Ecto neural progenitor cell (in vitro differentiated cells): ENCODE results near the gene ALKBH6.

ENCODE experiments used
- DNase-seq: peaks from one replicate; pipeline ENCODE4 v3.0.0-alpha.2; 2018; ENCODE audit warnings: low spot score

ALKBH6 gene

DNA sequence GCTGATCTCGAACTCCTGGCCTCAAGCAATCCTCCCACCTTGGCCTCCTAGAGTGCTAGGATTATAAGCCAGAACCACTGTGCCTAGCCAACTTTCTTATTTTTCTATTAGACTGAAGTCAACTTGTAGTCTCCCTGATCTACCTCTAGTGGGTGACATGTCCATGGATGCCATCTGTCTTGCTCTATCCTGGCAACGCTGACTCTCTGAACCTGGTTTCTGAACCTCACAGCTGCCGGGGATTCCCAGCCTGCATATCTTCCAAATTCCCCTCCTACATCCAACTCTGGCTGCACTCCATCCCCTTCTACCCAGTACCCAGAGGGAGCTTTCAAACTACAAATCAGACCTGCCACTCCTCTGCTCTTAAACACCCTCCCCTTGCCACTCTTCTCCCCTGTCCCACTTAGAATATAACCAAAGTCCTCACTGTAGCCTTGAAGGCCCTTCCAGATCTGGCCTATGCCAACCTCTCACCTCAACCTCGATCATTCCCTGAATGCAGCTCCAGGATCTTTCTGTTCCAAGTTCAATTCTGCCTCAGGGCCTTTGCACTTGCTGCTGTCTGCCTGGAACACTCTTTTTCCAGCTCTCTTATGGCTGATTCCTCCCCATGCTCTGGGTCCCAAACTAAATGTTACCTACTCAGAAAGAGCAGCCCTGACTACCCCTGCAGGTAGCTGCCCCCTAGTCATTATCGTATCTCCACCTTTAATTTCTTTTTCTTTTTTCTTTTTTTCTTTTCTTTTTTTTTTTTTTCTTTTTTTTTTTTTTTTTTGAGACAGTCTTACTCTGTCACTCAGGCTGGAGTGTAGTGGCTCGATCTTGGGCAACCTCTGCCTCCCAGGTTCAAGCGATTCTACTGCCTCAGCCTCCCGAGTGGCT is 16.5 kb upstream of the ALKBH6 start:
- no peak for DNase-seq

DNA sequence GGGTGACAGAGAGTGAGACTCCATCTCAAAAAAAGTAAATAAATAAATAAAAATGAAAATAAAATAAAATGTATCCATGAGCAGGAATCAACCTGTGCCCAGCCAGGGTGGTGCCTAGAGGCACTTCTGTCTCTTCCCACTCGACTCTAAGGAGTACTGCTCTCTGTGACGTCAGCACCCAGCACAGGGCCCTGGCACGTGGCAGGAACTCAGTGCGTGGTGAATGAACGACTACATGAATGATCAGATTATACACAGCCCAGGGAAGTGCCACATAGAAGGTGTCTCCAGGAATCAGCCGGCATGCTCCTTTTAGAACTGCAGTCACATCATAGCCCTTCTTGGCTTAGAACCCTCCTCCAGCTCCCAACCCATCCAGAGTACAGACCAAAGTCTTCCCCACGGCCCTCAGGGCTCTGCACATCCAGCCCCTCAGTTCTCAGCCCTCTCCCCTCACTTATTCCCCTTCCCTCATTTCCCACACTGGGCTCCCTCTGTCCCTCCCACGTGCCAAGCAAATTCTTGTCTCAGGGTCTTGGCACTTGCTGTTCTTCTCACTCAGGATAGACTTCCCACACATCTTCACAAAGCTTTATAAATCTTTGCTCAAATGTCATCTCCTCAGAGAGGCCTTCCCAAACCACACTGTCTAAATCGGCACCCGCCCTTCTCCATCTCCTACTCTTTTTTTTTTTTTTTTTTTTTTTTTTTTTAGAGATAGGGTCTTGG is 14.5 kb upstream of the ALKBH6 start:
- DNase-seq = no peak

DNA sequence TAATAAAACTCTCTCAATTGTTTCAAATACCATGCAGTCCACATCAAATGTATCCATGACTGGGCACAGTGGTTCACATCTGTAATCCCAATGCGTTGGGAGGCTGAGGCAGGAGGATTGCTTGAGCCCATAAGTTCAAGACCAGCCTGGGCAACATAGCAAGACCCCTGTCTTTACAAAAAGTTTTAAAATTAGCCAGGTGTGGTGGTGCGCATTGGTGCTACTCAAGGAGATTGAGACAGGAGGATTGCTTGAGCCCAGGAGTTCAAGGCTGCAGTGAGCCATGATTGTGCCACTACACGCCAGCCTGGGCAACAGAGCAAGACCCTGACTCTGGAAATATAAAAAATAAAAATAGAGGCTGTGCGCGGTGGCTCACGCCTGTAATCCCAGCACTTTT is 13.7 kb upstream of the ALKBH6 start:
- DNase-seq = no peak

DNA sequence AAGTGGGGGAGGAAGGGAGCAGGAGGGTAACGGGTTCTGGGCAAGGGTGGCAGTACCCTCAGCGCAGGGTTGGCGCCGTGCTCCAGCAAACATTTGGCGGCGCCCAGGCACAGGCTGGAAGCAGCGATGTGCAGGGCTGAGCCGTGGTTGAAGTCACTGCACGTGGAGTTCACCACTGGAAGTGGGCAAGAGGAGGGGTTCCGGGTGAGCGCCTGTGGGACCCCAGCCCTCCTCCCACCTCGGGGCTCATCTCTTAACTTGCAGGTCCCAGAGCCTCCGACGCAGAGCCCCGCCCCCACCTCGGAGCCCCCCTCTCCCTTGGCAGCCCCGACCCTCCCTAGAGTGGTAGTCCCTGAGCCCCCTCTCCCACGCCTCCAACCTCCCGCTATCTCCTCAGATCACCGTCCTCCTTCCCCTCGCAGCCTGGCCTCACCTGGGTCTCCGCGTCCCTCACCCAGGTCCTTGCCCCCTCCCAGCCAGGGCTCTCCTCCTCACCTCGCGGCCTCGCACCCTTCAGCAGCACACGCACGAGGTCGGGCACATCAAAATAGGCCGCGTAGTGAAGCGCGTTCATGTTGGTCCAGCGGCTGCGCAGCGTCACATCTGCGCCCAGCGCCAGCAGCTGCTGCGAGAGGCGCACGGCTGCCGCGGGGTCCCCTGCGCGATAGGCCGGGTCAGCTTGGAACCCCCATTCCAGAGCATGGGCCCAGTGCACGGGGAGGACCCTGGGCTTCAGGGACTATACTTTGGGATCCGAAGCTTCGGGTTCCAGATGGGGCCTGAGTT is 12.3 kb upstream of the ALKBH6 start:
- DNase-seq = no peak

DNA sequence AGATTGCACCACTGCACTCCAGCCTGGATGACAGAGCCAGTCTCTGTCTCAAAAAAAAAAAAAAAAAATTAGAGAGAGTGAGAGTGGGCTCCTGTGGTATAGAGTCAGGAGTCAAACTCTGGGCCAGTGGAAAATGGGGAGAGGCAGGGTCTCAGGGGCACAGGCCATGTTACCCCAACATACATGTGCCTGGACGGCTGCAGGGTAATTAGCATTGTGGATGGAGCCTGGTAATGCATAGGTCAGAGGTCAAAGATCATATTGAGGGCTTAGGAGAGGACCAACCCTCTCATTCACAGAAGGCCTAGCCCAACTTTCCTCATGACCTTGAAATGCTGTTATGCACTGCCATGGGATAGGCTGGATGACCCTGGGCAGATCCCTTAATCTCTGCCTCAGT is 11.5 kb upstream of the ALKBH6 start:
- no peak for DNase-seq

DNA sequence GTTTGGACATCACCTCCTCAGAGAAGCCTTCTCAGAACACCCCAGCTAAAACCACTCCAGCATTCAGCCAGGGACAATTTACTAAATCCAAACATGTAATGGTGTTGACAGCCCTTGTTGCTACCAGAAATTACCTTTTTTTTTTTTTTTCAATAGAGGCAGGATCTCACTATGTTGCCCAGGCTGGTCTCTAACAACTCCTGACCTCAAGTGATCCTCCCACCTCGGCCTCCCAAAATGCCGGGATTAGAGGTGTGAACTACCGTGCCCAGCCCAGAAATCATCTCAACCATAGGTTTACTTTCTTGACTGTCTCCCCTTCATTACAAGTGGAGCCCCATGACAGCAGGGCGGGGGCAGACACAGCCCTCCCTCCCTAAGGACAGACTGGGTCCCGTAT is 9.4 kb upstream of the ALKBH6 start:
- no peak for DNase-seq

DNA sequence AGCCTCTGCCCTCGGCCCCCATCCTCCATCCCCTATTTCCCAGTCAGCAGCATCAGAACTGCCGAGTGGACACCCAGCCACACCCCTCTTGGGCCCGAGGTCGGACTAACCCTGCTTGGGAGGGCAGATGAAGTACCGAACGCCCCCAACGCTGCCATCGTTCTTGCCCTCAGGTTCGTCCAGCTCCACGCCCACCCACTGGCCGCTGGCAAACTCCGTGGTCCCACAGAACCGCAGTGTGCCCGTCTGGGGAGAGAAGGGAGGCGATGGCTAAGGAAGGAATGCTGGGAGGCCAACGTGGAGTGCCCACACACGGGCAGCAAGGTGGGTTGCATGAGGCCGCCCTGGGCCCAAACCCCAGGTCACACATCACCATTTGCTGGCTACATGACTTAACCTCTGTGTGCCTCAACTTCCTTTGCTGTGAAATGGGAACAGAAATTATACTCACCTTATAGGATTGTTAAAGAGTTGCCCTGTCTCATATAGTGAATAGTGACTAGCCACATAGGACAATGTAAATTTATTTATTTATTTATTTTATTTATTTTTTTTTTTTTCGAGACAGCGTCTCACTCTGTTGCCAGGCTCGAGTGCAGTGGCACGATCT is 5.2 kb upstream of the ALKBH6 start:
- DNase-seq = no peak

DNA sequence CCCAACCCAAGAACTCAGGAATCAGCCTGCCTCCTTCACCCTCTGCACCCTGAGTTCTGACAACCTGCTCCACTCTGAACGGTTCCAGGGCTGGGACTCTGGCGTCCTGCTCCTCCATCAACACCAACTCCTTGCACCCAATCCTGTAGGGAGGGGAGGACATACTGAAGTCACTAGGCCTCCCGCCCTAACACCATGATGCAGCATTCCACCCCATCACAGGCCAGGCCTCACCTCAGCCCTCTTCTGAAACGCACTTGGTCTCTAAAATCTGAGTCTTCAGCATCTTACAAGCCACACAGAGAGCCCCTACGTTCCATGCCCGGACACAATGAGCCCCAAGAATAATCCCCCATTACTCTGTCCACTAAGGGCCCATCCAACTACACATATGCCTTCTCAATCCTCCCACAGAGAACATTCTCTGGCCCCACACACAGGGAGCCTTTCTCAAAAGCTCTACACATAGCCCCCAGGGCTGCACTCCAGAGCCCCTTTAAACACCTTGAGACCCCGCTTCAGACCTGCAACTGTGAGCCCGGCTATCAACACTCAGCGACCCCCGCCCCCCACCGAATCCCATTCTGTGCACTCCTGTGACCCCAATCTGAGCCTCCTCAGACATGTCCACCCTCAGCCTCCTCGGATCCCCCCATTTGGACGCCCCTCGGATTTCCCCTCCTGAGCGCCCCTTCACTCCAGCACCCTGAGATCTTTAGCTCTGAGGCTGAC is 567 bp downstream of the ALKBH6 start:
- DNase-seq = no peak

DNA sequence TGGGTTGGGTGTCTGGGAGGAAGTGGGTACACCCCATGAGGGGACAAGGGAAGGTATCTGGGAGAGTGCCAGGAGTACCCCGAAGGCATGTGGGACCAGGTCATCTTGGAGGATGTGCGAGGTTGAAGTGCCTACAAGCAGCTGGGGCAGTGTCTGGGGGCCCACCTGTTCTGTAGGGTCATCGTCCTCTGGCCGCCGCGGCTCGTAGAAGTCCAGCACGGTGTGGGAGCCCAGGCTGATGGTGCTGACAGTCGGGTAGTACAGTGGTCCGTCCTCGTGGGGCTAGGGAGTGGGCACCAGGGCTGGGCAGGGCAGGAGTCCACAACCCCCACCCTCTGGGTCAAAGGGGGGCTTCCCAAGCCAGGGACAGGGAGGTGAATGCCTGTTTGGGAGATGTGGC is 3.6 kb downstream of the ALKBH6 start:
- no peak for DNase-seq

DNA sequence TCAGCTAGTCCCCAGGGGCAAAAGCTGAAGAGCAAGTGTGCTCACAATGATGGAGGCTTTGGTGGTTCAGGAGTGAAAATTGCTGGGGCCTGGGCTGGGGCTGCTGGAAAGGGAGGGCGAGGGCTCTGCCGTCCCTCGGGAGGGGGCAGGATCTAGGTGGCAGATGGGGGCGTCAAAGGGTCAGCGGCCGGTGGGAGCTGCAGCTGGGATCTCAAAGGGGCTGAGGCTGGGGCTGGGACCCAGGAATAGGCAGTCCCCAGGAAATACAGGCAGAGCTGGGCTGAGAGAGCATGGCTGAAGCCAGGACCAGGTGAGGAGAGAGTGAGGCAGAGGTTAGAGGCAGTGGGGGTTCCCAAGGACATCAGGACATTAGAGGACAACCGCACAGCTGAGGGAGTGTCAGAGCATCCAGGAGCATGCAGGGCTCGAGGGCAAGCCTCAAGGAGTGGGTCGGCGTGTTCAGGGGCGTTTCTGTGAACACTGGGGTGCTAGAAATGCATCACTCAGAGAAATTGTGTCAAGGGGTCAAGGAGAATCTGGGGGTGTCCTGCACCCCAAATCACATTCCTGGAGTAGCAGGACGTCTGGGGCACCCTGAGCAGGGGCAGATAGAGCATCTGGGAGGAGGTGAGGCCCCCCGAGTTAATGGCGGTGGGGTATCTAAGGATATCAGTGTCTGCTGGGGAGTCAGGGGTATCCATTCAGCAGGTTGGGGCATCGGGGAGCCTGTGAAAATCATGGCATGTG is 4.2 kb downstream of the ALKBH6 start:
- no peak for DNase-seq

DNA sequence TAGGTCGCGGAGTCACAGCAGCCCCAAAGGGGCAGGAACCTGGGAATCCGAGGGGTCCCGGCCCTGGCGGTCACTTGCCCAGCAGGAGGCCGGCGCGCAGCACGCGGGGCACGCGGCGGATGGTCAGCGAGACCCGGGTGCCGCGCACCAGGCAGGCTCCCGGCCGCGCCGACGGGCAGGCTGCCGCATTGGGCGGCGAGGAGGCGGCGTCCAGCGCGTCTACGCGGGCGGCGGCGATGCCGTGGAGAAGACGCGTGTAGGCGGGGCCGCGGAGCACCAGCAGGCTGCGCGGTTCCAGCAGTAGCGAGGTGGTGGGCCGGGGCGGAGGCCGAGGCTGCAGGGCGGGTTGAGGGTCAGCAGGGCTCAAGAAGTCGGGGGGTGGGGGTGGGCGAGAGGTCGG is 4.8 kb downstream of the ALKBH6 start:
- DNase-seq = peak; percentile 78

DNA sequence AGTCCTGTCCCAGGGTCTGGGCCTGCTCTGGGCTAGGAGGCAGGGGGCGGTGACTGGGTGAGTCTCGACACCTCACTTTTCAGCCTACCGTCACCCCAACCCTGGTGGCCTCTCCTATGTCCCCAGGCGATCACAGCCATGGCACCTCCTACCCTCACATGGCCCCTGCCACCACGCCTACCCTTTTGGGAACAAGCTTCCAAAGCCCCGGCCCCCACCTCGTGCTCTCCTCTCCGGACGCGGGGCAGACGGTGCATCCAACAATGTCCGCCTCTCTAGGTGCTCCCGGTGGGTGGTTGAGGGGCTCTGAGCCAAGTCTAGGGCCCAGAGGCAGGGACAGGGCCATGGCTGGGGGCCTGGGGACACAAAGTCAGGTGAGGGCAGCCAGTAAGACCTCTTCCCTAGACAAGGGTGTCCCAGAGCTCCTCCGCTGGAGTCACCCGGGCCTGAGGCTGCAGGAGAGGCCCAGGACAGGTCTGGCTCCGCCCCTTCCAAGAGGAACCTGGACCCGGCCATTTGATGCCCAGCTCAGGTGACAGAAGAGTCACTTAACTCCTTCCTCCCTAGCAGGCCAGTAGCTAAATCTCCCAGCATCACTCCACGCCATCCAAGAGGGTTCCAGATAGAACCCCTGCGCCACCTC is 5.6 kb downstream of the ALKBH6 start, which contains the start of gene SYNE4:
Gene SYNE4 (minus strand): TSS at position 478 of the 643 bp plus-strand sequence. CDS start 132 bp downstream, at position 346.
- DNase-seq = no peak

DNA sequence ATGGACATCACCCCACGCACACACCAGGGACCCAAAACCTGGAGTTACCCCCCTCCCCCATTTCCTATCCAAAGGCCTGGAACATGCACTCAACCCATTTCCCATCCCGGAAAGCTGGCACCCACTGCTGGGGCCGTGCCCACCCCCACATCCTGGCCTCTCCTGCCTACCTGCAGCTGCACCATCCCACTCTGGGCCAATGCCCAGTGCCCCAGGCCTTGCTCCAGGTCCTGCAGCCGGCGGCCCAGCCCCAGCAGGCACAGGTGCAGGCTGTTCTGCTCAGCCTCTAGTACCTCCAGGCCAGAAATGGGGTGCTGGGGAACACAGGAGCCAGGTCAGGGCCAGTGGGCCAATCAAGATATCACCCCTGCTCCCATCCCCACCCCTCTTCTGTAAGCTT is 7.1 kb downstream of the ALKBH6 start:
- no peak for DNase-seq

DNA sequence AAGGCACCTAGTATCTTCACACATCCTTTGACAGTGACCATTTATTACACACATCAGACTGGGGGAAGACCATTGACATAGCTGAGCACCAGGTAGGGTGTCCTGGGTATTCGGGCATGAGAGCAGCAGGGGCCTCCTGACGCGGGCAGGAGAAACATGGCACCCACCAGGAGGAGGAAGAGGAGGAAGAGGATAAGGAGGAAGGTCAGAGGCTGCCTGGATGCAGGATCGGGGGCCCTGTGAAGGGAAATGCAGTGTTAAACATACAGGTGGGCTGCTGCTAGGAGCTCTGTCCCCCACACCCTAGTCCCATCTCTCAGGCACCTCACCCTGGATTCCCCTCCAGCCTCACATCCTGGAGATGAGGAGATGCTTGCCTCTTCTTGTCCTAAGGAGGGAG is 10.7 kb downstream of the ALKBH6 start:
- no peak for DNase-seq

DNA sequence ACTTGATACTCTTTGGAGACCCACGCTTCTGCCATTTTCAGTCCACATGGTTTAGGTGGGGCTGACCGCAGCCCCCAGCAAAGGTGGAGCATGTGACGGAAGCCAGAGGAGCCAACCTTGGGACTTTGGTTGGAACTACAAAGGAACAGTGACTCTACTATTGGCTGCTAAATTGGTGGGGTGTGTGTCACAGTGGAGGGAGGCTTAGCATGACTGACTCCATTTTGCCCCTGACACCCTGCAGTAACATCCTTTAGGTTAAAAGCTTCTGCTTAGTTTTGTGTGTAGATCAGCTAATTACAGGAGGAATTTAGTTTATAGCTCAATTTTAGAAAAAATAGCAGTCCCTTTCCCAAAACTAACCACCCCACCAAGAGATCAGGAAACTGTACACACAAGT is 12.4 kb downstream of the ALKBH6 start:
- DNase-seq = no peak

DNA sequence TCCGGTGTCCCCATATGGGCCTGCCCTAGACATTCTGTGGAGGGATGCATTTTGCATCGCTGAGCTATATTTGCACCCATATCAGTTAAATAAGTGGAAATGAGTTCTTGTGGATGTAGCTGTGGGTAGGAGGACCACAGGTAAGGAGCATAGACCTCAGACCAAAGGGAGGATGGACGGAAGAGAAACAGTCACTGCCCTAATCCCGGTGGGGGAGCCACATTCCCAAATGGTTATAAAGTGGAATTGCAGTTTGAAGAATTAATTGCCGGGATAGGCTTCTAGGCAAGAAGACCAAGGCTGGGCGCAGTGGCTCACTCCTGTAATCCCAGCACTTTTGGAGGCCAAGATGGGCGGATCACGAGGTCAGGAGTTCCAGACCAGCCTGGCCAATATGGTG is 17.2 kb downstream of the ALKBH6 start:
- no peak for DNase-seq

DNA sequence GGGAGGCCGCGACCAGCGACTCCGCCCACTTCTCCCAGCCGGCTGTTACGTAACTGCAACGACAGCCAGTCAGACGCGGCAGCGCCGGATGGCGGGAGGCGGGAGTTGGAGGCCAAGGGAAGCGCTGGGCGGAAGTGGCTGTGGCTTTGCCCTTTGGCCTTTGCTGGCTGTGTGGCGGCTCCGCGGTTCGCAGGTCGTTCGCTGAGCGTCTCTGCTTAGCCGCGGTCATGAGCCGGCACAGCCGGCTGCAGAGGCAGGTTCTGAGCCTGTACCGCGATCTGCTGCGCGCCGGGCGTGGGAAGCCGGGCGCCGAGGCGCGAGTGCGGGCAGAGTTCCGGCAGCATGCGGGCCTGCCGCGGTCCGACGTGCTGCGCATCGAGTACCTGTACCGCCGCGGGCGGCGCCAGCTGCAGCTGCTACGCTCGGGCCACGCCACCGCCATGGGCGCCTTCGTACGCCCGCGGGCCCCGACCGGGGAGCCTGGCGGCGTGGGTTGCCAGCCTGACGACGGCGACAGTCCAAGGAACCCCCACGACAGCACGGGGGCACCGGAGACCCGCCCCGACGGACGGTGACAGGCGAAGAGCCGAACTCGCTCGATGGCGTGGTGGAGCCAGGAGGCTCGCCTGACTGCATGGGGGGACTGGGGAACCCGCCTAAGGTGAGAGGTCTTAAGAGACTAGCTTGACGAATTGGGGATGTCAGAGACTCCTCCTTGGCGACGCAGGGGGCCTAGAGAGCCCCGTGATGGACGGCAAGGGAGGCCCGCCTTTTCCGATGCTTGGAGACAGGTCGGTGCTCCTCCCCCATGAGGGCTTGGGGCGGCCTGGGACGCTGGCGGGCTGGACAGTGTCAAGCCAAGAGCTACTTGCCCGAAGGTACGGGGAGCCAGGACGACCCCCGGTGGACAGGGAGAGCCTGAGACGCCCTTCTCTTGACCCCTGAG is 18.7 kb downstream of the ALKBH6 start, which contains the start of gene SDHAF1:
Gene SDHAF1 (plus strand): TSS at position 141 of the 946 bp plus-strand sequence. CDS start 87 bp downstream, at position 228.
- peak; percentile 97 for DNase-seq

DNA sequence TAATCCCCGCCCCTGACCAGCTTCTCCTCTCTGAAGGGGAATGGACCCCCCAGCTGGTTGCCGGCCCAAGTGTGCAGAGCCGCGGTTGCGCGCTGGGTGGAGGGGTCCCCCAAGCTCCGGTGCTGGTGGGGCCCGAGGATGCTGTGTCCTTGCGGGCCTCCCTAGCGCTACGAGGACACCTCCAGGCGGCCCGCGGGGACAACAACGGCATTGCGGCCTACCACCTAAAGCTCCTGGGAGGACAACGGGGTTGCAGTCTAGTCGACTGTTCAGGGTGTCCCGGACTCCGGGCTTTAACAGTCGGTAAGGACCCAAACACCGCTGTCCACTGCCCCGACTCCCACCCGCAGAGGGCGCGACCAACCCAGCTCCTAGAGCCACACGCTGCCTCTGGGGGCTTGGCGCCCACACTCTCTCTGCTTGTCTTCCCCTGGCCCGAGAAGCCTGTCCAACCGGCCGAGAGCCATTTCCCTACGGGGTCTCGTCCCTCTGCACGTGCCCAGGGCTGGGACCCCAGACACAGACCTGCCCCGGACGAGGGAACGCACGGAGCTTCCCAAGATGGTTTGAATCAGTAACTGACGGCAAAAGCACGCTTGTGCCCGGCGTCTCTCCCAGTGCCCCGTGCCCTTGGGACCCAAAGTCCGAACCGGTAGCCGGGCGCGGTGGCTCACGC is 20.0 kb downstream of the ALKBH6 start:
- DNase-seq = no peak
